Limb (tissue), 2 donors: ENCODE results near the gene TRPM1.

Source experiments
- DNase-seq, 2 donors: peaks; one replicate each; pipeline ENCODE4 v3.0.0-alpha.2; 2016; ENCODE audit errors: extremely low spot score in 2 of 2

The TRPM1 gene

GRCh38 chr15:31049682-31050615 lies 51.6 kb downstream of the TRPM1 start:
- DNase-seq, result no peak

GRCh38 chr15:31049111-31049510 lies 52.4 kb downstream of the TRPM1 start:
- no peak for DNase-seq

- no peak for DNase-seq
These were observed 54.1 kb downstream of the TRPM1 start for GRCh38 chr15:31047437-31047836.

DNA sequence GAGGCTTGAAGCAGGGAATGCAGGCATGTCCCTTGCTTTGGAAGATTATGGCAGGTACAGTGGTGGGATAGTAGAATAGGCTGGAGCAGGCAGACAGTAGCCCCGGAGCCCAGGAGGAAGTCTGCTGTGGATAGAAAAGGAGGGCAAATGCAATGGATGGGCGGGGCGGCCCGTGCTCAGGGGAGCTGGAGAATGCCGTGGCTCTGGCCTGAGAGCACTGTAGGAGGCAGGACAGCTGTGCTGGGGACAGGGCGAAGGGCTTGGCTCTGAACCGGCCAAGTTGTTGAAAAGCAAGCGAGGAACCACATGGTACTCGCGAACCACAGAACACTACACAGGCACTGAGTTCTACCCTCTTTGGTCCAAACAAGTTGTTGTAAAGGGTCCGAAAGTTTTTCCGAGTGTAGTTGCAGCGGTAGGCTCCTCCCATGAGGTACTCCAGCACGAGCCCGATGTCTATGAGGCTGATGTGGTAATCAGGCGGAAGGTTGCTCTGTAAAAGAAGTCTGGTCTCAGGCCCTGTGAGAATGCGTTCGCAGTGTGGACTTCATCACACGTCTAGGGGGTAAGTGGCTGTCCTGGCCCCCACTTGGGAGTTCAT lies 54.7 kb downstream of the TRPM1 start:
- no peak for DNase-seq

DNA sequence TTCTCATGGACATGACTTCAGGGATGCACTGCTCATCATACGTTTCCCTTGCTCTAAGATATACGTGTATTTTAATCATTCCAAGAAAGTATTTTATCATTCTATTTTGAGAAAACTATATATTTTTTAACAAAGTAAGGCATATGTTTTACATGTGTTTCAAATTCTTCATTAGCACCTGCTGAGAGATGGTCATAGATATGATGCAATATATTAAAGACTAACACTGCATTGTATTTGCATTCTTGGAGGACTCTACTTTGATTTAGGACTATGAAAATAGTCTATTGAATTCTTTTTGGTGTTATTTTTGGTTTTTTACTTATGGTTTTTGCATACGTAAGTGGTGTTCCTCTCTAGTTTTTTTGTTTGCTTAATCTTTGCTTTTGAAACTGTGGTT lies 55.9 kb downstream of the TRPM1 start:
- DNase-seq, result no peak

- DNase-seq, result peak in 1 of 2 donors; percentile 4
These were observed 58.8 kb downstream of the TRPM1 start for GRCh38 chr15:31042751-31043150.

GRCh38 chr15:31041610-31042009 lies 59.9 kb downstream of the TRPM1 start:
- DNase-seq, result no peak

DNA sequence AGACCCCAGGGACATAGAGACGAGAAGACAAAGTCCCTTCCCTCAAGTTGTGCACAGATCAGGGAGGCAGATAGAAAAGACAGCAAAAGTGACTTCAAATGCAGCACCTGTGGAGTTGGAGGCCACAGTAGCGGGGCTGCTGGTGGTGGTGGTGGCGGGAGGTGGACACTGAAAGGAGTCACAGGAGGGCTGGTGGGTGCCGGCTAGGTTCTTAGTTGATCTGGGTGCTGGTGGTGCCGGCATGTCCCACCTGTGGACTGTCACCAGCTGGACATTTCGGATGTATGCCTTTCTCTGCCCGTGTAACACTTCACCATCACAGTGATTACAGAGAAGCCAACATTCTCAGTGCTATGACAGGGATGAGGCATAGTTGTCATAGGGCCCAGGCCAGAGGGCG lies 60.9 kb downstream of the TRPM1 start:
- no peak for DNase-seq

DNA sequence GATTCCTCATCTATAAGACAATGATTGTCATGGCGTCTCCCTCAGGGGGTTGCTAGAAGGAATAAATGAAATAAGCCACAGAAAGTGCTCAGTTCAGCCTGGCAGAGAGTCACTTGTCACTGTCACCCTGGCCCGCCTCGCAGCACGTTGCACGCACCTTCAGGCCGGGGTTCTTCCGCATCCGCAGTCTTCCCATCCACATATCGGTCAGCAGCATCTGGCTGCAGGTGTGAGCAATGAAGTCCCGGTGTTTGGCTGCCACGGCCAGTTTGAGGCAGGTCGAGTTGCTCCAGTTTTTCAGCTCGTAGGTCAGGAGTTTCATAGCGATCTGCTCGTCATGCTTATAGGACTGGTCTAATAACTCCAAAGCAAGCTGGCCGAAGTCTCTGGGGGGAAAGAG lies 61.6 kb downstream of the TRPM1 start:
- DNase-seq, result no peak

DNA sequence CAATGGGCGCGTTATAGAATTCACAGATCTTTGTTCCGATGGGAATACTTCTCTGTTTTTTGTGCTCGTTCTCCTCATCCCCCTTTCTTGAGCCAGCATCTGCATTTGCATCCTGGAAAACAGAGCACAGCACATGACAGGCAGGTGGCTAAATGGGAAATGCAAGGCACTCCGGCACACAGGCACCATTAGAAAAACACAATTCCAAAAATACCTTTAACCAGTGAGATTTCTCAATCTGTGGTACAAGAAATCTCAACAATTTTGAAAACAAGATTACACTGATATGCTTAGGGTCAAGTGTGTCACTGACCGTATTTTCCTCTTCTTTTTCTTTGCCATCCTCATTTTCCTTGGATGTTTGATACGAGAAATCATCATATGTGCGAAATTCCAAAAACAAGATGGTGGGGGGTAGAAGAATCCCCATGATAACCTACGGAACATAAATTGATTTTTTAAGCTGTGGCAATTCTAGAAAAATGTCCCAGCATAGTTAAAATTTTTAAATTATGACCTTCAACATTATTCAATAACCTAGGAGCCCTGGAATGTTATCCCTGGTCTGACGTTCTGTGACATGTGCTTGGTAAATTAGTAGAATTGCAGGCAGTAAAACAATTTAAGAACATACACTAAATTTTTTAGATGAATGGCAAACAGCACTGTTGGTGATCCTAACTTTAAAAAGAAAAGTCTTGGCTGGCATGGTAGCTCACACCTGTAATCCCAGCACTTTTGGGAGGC lies 63.6 kb downstream of the TRPM1 start:
- no peak for DNase-seq

DNA sequence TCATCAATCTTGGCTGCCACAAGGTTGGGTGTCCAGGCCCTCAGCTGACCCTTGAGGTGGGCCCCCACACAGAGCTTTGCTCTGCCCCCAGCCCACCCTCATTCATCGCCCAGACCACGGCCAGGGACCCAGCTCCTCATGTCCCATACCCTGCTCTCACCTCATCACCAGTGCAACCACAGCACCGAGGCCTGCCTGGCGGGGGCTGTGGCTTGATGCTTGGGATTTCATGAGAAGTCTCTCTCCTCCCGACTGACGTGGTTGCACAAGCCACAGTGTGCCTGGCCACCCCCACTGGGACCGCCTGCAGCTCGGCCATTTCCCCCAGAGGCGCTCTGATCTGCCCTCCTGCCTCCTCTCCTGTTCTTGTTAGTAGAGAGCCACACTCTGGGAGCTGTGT lies 64.7 kb downstream of the TRPM1 start:
- no peak for DNase-seq

GRCh38 chr15:31035610-31036009 lies 65.9 kb downstream of the TRPM1 start:
- no peak for DNase-seq

- no peak for DNase-seq
These were observed 67.4 kb downstream of the TRPM1 start for GRCh38 chr15:31034152-31034551.

DNA sequence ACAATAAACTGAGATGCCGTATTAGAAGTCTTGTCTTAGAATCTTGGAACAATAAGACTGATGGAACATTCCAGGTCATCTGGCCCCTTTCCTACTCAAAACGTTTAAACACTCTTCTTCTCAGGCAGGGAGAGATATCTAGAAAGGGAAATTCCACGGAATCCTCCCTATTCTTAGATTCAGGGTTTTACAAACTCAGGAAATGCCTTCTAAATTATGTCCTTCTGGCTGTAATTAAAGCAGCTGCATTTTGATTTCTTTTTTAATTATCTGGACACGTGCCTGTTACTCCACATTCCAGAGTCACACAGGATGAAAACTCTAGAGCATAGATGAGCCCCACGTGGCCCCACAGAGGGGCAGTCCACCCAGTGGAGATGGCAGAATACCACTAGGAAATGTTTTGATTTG lies 68.6 kb downstream of the TRPM1 start:
- DNase-seq, result peak in 1 of 2 donors; percentile 26

- DNase-seq, result no peak
These were observed 70.0 kb downstream of the TRPM1 start for GRCh38 chr15:31031471-31032067.

GRCh38 chr15:31027910-31028578 lies 73.5 kb downstream of the TRPM1 start:
- no peak for DNase-seq

GRCh38 chr15:31025996-31026395 lies 75.5 kb downstream of the TRPM1 start:
- no peak for DNase-seq

- DNase-seq, result no peak
These were observed 76.5 kb downstream of the TRPM1 start for GRCh38 chr15:31024979-31025378.

DNA sequence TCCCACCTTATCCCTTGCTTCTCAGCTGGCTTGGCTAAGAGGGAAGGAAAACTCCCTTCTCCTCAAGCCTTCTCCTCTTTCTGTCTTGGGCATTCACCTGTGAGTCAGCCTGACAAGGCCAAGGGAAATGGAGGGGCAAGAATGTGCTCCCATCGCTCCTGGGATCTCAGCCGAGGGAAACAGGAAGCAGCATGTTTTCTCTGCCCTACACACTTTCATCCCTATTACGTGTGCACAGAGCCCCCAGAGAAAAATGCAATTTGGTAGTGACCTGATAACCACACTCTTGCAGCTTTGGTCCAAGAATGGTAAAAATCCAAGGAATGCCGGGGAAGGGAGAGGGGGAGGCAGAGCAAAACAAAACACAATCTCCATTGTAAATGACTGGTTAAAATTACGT lies 77.2 kb downstream of the TRPM1 start:
- DNase-seq, result no peak

DNA sequence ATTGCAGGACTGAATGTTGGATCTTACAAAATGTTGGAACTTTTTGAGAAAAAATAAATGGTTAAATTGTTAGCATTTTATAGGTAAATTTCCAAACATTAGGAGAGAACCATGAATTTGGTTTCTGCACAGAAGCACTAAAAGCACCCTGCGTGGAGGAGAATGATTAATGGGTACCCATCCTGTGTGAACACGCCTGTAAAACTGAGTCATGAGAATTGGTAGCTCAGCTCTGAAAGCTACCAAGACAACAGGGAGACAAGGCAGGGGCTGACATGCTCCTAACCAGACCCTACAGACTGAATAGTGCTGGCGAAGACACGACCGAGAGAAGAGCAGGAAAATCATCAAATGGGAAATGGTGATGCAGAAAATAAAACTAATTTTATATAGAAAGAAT lies 77.7 kb downstream of the TRPM1 start:
- no peak for DNase-seq

- DNase-seq, result no peak
These were observed 80.4 kb downstream of the TRPM1 start for GRCh38 chr15:31021067-31021665.
